Spinal cord (tissue), 10 donors: ENCODE measurements around the gene TBCB. TPM values are rescaled to one million over a fixed set of nuclear protein-coding genes. Genes with fewer than 3 reads are reported as not detected.
"Not testable (repeated sequence)": the region's sequence is repeated elsewhere in the genome, so short reads cannot be mapped to it uniquely, and the experiment has no call there.

ENCODE experiments used
- DNase-seq, 6 donors: peaks; one replicate each; pipeline versions ENCODE4 v3.0.0 to v3.0.0-alpha.2; 2013 to 2015; ENCODE audit warnings: low spot score in 6 of 6, low read depth in 4 of 6
- H3K27ac ChIP-seq: one replicate; pipeline ENCODE4 v1.5.1; 2013; ENCODE audit warnings: low read depth, low read length, control low read depth
- H3K27me3 ChIP-seq: one replicate; pipeline ENCODE4 v1.6.1; 2013; ENCODE audit warnings: low read length; ENCODE audit not compliant: control insufficient read depth, insufficient read depth
- H3K36me3 ChIP-seq: one replicate; pipeline ENCODE4 v1.6.1; 2013; ENCODE audit warnings: low read length; ENCODE audit not compliant: control insufficient read depth, insufficient read depth
- H3K4me1 ChIP-seq: one replicate; pipeline ENCODE4 v1.6.1; 2013; ENCODE audit warnings: low read length; ENCODE audit not compliant: control insufficient read depth, insufficient read depth
- H3K4me3 ChIP-seq: one replicate; pipeline ENCODE4 v1.5.1; 2013; ENCODE audit warnings: low read depth, low read length, control low read depth
- H3K9me3 ChIP-seq: one replicate; pipeline ENCODE4 v1.6.1; 2013; ENCODE audit warnings: low read length; ENCODE audit not compliant: control insufficient read depth, insufficient read depth
- WGBS: methylation state at CpG from one replicate; pipeline ENCODE4 v1.1.5; 2013; ENCODE audit warnings: missing lambda C conversion rate; ENCODE audit not compliant: insufficient coverage; 5-methylcytosine and 5-hydroxymethylcytosine counted together
- long read RNA-seq, 4 donors: transcript quantifications; one replicate each; lab custom pipeline, GENCODE V29; 2026
- polyA plus RNA-seq, 2 donors: library from polyadenylated mRNA; unstranded; fragments of 120-200 nt; gene quantifications; one replicate each; pipeline ENCODE4 v1.2.1, GENCODE V29; 2013; ENCODE audit not compliant: insufficient read length in 2 of 2
- total RNA-seq, 2 donors: library from RNA; depleted of rRNA in 1 of 2; stranded (reverse); fragments of 120-200 nt in 1 of 2; fragments of >200 nt in 1 of 2; gene quantifications; one replicate each; pipeline versions ENCODE4 v1.2.3 to v1.2.4, GENCODE V29; 2013 to 2014
- donor health status: healthy.

Gene TBCB, protein sequence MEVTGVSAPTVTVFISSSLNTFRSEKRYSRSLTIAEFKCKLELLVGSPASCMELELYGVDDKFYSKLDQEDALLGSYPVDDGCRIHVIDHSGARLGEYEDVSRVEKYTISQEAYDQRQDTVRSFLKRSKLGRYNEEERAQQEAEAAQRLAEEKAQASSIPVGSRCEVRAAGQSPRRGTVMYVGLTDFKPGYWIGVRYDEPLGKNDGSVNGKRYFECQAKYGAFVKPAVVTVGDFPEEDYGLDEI
- 100 to 1,000 TPM; 184 to 278 TPM for total RNA-seq
- 100 to 1,000 TPM; 336 to 343 TPM for polyA plus RNA-seq
- long read RNA-seq, donor 1, transcript TBCB-208 (5 exons, 776 nt) = minor isoform, 20 of 222 reads
- long read RNA-seq, donor 1, transcript TBCB-201 (6 exons, 1,473 nt) = major isoform, 151 of 222 reads
- long read RNA-seq, donor 1, partial matches to known transcripts = 30 of 222 reads
- long read RNA-seq, donor 1, other reads (novel, unspliced or antisense) = 12 of 222 reads
- long read RNA-seq, donor 2, transcript TBCB-201 (6 exons, 1,473 nt) = major isoform, 65 of 78 reads
- long read RNA-seq, donor 2, partial matches to known transcripts = 7 of 78 reads
- long read RNA-seq, donor 2, other reads (novel, unspliced or antisense) = 0 of 78 reads
- long read RNA-seq, donor 3, transcript TBCB-201 (6 exons, 1,473 nt) = major isoform, 82 of 95 reads
- long read RNA-seq, donor 3, transcript TBCB-208 (5 exons, 776 nt) = minor isoform, 8 of 95 reads
- long read RNA-seq, donor 3, partial matches to known transcripts = 0 of 95 reads
- long read RNA-seq, donor 3, other reads (novel, unspliced or antisense) = 0 of 95 reads
- long read RNA-seq, donor 4, transcript TBCB-203 (3 exons, 630 nt) = minor isoform, 5 of 139 reads
- long read RNA-seq, donor 4, transcript TBCB-208 (5 exons, 776 nt) = minor isoform, 5 of 139 reads
- long read RNA-seq, donor 4, transcript TBCB-201 (6 exons, 1,473 nt) = major isoform, 96 of 139 reads
- long read RNA-seq, donor 4, transcript TBCB-206 (4 exons, 656 nt) = minor isoform, 5 of 139 reads
- long read RNA-seq, donor 4, partial matches to known transcripts = 23 of 139 reads
- long read RNA-seq, donor 4, other reads (novel, unspliced or antisense) = 0 of 139 reads

DNA sequence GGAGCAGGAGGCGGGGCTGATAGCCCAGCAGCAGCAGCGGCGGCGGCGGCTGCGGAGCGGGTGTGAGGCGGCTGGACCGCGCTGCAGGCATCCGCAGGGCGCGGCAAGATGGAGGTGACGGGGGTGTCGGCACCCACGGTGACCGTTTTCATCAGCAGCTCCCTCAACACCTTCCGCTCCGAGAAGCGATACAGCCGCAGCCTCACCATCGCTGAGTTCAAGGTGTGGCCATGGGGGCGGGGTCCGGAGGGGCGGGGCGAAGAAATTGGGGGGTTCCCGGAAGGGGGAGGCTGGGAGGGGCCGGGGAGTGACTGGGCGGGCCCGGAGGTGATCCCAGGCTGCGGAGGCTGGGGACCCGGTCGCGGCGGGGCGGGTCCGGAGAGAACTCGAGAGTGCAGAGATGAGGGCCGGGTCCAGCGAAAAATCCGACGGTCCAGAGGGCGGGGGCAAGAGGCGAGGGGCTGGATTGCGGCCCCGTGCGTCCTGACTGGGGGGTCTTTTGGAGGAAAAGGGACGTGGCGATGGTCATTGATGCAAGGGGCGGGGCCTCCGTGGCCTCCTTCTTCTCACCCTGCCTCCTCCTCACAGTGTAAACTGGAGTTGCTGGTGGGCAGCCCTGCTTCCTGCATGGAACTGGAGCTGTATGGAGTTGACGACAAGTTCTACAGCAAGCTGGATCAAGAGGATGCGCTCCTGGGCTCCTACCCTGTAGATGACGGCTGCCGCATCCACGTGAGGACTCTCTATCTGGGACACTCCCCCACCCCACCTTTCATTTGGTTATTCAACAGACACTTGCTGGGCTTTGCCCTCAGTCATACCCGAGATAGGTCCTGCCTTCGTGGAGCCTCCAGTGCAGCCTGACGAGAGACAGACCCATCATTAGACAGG is at the start of gene TBCB:
TBCB (plus strand) TSS at position 16 of the 891 bp plus-strand sequence; CDS start at position 109, 93 bp downstream.
- WGBS = 3% methylated on average over 50 of the region's 59 CpGs
- Histone ChIP-seq H3K4me1 (peaks cover 35% of the 10 kb centered on the region), H3K9me3 (no peaks in the 10 kb centered on the region), H3K27me3 (no peaks in the 10 kb centered on the region), H3K27ac (peak within 1 kb of the TSS; percentile 92), H3K36me3 (peaks cover 73% of the 10 kb centered on the region), H3K4me3 (peak within 1 kb of the TSS; percentile 77)
- peak in 3 of 6 donors; percentile 5 to 86 (median 31) for DNase-seq

DNA sequence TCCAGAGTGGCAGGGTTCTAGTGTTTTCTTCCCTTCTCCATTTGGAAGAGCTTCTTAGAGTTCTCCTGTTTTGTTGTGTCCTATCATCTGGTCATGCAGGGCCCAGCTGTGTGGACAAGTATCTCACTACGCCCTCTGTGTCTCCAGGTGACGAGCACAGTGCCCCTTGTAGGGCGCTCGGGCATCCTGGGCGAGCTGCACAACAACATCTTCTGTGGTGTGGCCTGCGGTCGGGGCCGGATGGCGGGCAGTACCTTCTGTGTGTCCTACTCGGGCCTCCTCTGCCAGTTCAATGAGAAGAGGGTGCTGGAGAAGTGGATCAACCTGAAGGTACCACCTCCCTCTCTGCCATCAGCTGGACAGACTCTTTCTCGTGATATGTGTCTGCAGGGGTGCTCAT is 47.6 kb upstream of the TBCB start:
- Histone ChIP-seq H3K36me3 (peaks cover 39% of the 10 kb centered on the region), H3K27me3 (no peaks in the 10 kb centered on the region), H3K4me3 (no peak overlapping the region), H3K4me1 (no peaks in the 10 kb centered on the region), H3K27ac (no peak overlapping the region), H3K9me3 (no peaks in the 10 kb centered on the region)
- DNase-seq = no peak
- WGBS = 95% methylated on average over 10 of the region's 11 CpGs

DNA sequence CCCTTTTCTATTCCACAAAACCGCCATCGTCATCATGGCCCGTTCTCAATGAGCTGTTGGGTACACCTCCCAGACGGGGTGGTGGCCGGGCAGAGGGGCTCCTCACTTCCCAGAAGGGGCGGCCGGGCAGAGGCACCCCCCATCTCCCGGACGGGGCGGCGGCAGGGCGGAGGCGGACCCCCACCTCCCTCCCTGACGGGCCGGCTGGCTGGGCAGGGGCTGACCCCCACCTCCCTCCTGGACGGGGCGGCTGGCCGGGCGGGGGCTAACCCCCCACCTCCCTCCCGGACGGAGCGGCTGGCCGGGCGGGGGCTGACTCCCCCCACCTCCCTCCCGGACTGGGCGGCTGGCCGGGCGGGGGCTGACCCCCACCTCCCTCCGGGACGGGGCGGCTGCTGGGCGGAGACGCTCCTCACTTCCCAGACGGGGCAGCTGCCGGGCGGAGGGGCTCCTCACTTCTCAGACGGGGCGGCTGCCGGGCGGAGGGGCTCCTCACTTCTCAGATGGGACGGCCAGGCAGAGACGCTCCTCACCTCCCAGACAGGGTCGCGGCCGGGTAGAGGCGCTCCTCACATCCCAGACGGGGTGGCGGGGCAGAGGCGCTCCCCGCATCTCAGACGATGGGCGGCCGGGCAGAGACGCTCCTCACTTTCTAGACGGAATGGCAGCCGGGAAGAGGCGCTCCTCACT is 46.3 kb upstream of the TBCB start:
- peaks cover 39% of the 10 kb centered on the region for H3K36me3 ChIP-seq
- not testable (repeated sequence) for H3K9me3 ChIP-seq, H3K27me3 ChIP-seq, DNase-seq, H3K27ac ChIP-seq, H3K4me1 ChIP-seq, H3K4me3 ChIP-seq
- WGBS = 94% methylated on average over 3 of the region's 57 CpGs

DNA sequence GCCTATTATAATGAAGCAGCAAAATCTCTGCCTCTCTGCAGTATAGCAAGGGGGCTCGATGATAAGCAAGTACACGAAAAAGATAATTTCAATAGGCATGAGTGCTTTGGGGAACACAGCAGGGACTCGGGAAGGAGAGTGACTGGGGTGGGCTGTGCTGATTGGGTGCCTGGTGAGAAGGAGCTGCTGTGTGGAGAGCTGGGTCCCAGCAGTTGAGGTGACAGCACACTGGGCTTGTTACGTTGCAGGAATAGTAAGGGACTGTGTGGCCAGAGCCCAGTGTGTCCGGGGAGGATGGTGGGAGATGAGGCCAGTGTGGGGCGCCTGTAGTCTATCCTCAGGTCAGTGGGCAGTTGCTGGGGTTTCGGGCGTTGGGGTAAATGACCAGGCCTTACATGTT is 43.2 kb upstream of the TBCB start:
- WGBS = 91% methylated on average over 8 of the region's 8 CpGs
- H3K4me3 ChIP-seq = no peak overlapping the region
- H3K36me3 ChIP-seq = peaks cover 30% of the 10 kb centered on the region

DNA sequence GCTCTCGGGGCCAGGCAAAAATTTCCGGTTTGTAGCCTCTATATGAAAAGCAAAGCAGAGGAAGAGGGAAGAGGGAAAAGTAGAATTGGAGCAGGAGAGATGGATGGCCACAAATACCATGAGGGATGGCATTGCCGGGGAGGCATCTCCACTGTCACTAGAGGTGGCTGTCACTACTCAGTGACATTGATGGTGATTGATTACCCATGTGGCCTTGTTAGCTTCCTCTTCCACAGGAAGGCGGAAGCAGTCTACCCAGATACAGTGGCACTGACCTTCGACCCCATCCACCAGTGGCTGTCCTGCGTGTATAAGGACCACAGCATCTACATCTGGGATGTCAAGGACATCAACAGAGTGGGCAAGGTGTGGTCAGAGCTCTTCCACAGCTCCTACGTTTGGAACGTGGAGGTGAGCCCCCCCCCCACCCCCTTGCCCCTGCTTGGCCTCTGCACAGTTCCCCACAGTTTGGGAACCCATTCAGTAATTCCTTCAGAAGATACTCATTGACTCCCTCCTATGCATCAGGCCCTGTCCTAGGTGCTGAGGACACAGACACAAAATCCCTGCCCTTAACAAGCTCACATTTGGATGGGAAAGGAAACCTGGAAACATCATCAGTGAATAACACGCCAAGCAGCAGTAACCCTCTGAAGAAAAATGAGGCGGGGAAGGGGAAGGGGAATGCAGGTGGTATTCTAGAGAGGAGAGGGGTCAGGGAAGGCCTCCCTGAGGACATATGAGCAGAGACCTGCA is 42.0 kb upstream of the TBCB start:
- Histone ChIP-seq H3K27me3 (no peaks in the 10 kb centered on the region), H3K27ac (no peak overlapping the region)

More for the DNA sequence above, 43.2 kb upstream of the TBCB start:
- H3K9me3 ChIP-seq = no peaks in the 10 kb centered on the region
- no peaks in the 10 kb centered on the region for H3K4me1 ChIP-seq
- no peak for DNase-seq
- no peak overlapping the region for H3K27ac ChIP-seq
- H3K27me3 ChIP-seq = no peaks in the 10 kb centered on the region

DNA sequence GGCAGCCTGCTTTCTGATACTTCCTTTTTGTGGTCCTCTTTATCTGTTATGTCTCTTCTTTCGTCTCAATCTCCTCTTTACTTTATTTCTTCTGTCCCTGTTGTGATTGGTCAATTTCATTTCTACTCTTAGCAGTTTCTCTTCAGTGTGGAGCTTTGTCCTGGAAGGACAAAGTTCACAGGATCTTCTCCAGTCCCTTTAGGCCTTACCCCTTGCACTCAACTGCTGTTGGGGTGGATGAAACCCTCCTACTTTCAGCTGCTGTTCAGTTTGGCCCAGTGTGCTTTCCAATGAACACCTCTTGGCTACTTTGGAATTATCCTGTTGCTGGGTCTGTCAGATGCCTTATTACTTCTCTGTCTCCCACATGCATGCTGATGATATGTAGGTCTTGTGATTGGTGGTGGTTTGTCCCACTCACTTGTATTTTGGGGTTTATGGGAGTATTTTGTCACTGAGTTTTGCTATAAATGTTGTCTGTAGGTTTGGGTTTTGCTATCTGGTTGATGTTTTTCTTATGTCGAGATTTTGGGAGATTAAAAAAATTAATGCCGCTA is 35.8 kb upstream of the TBCB start:
- WGBS = no CpG with 5 or more reads among the region's 3 CpGs
- DNase-seq = no peak
- H3K9me3 ChIP-seq = no peaks in the 10 kb centered on the region
- no peak overlapping the region for H3K4me3 ChIP-seq
- H3K27me3 ChIP-seq = no peaks in the 10 kb centered on the region
- H3K4me1 ChIP-seq = peaks cover 6% of the 10 kb centered on the region
- H3K27ac ChIP-seq = no peak overlapping the region
- peaks cover 17% of the 10 kb centered on the region for H3K36me3 ChIP-seq

More for the DNA sequence above, 42.0 kb upstream of the TBCB start:
- WGBS = 88% methylated on average over 10 of the region's 10 CpGs
- H3K4me3 ChIP-seq = no peak overlapping the region
- no peak for DNase-seq
- H3K4me1 ChIP-seq = no peaks in the 10 kb centered on the region
- no peaks in the 10 kb centered on the region for H3K9me3 ChIP-seq
- peaks cover 20% of the 10 kb centered on the region for H3K36me3 ChIP-seq

DNA sequence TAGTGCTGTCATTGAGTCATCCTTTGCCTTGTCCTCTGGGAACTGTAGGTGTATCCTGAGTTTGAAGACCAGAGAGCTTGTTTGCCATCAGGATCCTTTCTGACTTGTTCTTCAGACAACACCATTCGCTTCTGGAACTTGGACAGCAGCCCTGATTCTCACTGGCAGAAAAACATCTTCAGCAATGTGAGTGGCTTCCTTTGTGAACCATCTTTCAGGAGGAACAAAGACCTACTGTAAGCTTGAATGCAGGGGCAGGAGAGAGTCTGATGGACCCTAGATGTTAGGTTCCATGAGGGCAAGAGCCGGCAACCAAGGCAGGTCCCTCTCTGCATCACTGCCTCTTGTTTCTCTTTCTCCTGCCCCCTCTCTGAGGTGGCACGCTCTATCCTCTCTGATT is 33.9 kb upstream of the TBCB start:
- peak in 4 of 6 donors; percentile 1 to 57 (median 12) for DNase-seq
- Histone ChIP-seq H3K27me3 (no peaks in the 10 kb centered on the region), H3K4me1 (peaks cover 6% of the 10 kb centered on the region), H3K4me3 (no peak overlapping the region), H3K36me3 (peaks cover 25% of the 10 kb centered on the region), H3K9me3 (no peaks in the 10 kb centered on the region), H3K27ac (no peak overlapping the region)
- WGBS = 75% methylated on average over 3 of the region's 3 CpGs

DNA sequence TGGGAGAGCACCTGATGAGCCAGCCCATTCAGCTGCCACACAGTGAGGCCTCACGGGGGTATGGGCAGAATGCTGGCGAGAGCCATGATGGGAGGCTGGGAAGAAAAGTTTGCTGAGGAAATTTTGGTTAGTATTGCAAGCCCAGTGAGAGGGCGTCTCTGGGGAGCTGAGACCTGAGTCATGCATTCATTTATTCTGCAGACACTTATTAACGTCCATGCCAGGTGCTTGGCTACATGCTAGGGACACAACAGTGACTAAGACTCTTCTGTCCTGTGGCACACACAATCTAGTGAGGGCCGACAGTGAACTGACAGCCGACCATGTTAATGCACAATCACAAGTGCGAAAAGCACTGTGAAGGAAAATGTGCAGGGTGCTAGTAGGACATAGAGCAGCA is 33.4 kb upstream of the TBCB start:
- H3K27ac ChIP-seq = no peak overlapping the region
- H3K27me3 ChIP-seq = no peaks in the 10 kb centered on the region
- no peak for DNase-seq
- peaks cover 6% of the 10 kb centered on the region for H3K4me1 ChIP-seq
- 82% methylated on average over 7 of the region's 7 CpGs for WGBS
- H3K36me3 ChIP-seq = peaks cover 28% of the 10 kb centered on the region
- H3K4me3 ChIP-seq = no peak overlapping the region
- H3K9me3 ChIP-seq = no peaks in the 10 kb centered on the region
